ENCODE results near the gene FN3KRP. TPM values are rescaled to one million over a fixed set of nuclear protein-coding genes. Genes with fewer than 3 reads are reported as not detected.

The FN3KRP gene
- total RNA-seq, 1 donor from 2014 or later, result 28.1 TPM

DNA sequence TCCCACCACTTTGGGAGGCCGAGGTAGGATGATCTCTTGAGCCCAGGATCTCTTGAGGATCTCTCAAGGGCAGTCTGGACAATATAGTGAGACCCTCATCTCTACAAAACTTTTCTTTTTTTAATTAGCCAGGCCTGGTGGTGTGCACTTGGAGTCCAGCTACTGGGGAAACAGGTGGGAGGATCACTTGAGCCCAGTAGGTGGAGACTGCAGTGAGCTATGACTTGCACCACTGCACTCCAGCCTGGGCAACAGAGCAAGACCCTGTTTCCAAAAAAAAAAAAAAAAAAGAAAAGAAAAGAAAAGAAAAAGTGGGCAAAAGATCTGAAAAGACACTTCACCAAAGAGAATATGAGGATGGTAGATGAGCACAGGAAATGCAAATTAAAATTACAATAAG, 33.0 kb upstream of the FN3KRP start:
- H3K27me3 Mint-ChIP-seq (ENCODE audit: unreplicated experiment), result peaks cover 1% of the 10 kb centered on the region
- no peaks in the 10 kb centered on the region for H3K4me1 Mint-ChIP-seq (ENCODE audit: low read depth, unreplicated experiment)
- H3K27ac Mint-ChIP-seq (ENCODE audit: unreplicated experiment), result no peak overlapping the region
- H3K4me3 Mint-ChIP-seq (ENCODE audit: unreplicated experiment), result no peak overlapping the region
- no peaks in the 10 kb centered on the region for H3K9me3 Mint-ChIP-seq (ENCODE audit: unreplicated experiment)
- no peaks in the 10 kb centered on the region for H3K36me3 Mint-ChIP-seq (ENCODE audit: unreplicated experiment)
- TF ChIP-seq, protein P1, sequence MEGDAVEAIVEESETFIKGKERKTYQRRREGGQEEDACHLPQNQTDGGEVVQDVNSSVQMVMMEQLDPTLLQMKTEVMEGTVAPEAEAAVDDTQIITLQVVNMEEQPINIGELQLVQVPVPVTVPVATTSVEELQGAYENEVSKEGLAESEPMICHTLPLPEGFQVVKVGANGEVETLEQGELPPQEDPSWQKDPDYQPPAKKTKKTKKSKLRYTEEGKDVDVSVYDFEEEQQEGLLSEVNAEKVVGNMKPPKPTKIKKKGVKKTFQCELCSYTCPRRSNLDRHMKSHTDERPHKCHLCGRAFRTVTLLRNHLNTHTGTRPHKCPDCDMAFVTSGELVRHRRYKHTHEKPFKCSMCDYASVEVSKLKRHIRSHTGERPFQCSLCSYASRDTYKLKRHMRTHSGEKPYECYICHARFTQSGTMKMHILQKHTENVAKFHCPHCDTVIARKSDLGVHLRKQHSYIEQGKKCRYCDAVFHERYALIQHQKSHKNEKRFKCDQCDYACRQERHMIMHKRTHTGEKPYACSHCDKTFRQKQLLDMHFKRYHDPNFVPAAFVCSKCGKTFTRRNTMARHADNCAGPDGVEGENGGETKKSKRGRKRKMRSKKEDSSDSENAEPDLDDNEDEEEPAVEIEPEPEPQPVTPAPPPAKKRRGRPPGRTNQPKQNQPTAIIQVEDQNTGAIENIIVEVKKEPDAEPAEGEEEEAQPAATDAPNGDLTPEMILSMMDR (IDR thresholded peaks at IDR 0.05; ENCODE audit: partially characterized antibody, unreplicated experiment), result no peak
- DNase-seq, result no peak

DNA sequence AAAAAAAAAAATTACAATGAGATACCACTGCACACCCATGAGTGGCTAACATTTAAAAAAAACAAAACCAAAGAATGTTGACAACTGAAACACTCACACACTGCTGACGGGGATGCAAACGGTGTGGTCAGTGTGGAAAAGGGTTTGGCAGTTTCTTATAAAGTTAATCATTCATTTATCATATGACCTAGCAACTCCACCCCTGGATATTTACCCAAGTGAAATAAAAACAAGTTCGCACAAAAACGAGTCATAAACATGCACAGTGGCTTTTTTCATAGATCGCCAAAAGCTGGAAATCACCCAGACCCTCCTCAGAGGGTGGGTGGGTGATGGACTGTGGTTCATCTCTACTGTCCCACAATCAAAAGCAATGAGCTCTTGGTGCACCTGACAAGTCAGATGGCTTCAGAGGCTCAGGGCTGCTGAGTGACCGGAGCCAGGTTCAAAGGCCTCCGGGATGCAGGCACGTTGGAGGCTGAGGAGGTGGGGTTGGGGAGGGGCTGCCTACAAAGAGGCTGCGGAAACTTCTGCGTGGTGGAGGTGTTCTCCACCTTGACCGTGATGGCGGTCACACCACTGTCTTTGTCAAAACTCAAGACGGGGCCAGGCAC, 32.2 kb upstream of the FN3KRP start:
- H3K27me3 Mint-ChIP-seq (ENCODE audit: unreplicated experiment), result peaks cover 1% of the 10 kb centered on the region
- H3K4me3 Mint-ChIP-seq (ENCODE audit: unreplicated experiment), result no peak overlapping the region
- H3K4me1 Mint-ChIP-seq (ENCODE audit: low read depth, unreplicated experiment), result no peaks in the 10 kb centered on the region
- TF ChIP-seq, protein P1 (IDR thresholded peaks at IDR 0.05; ENCODE audit: partially characterized antibody, unreplicated experiment), result no peak
- no peak for DNase-seq
- no peak overlapping the region for H3K27ac Mint-ChIP-seq (ENCODE audit: unreplicated experiment)
- no peaks in the 10 kb centered on the region for H3K9me3 Mint-ChIP-seq (ENCODE audit: unreplicated experiment)
- no peaks in the 10 kb centered on the region for H3K36me3 Mint-ChIP-seq (ENCODE audit: unreplicated experiment)

DNA sequence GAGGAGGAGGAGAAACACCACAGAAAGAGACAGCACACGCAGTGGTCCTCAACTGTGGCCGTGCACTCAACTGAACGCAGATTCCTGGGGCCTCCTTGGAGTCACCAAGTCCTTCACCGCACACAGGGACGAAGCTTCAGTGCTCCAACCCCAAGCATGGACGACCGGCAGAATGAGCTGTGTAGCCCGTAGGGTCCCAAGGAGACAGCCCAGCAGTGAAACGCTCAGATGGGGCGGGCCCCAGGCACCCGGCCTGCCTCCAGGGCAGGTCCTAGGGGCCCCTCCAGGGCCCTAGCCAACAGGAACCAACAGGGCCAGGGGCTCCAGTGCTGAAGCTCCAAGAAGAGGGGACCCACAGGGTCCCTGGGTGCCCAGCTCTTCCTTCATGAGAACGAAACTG, 31.2 kb upstream of the FN3KRP start:
- Mint-ChIP-seq H3K27ac (ENCODE audit: unreplicated experiment) (no peak overlapping the region), H3K36me3 (ENCODE audit: unreplicated experiment) (peaks cover 4% of the 10 kb centered on the region), H3K4me3 (ENCODE audit: unreplicated experiment) (no peak overlapping the region), H3K27me3 (ENCODE audit: unreplicated experiment) (peaks cover 1% of the 10 kb centered on the region), H3K9me3 (ENCODE audit: unreplicated experiment) (peaks cover 2% of the 10 kb centered on the region), H3K4me1 (ENCODE audit: low read depth, unreplicated experiment) (peaks cover 2% of the 10 kb centered on the region)
- no peak for DNase-seq
- TF ChIP-seq, protein P1 (IDR thresholded peaks at IDR 0.05; ENCODE audit: partially characterized antibody, unreplicated experiment), result no peak

DNA sequence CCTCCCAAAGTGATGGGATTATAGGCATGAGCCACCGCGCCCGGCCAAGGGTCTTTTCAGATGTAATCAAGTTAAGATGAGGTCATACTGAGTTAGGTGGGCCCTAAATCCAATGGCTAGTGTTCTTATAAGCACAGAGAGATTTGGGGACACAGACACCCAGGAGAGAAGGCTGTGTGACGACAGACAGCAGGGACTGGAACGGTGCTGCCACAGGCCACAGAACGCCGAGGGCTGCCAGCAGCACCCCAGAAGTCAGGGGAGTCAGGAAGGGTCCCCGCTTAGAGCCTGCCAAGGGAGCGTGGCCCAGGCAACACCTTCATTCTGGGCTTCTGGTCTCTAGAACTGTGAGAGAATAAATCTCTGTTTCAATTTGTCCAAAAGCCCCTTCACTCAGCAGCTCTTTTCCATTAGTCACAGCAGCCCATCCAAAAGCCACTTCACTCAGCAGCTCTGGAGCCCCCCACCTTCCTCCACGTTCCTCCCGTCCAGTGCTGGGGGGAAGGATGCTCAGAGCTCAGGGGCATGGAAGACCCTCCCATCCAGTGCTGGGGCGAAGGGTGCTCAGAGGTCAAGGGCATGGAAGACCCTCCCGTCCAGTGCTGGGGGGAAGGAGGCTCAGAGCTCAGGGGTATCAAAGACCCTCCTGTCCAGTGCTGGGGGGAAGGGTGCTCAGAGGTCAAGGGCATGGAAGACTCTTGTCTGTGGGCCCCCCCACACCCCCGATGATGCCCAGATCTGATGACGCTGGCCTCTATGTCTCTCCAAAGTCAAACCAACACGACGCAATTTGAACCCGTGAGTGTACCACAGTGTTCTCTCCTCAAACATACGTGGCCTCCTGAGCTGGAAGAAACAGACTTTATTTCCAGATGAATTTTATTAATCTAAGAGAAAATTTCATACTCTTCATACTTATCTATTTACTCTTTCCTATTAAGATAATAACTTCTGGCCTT, 29.9 kb upstream of the FN3KRP start:
- no peak for DNase-seq
- Mint-ChIP-seq H3K4me3 (ENCODE audit: unreplicated experiment) (no peak overlapping the region), H3K4me1 (ENCODE audit: low read depth, unreplicated experiment) (peaks cover 2% of the 10 kb centered on the region), H3K27me3 (ENCODE audit: unreplicated experiment) (peaks cover 1% of the 10 kb centered on the region), H3K36me3 (ENCODE audit: unreplicated experiment) (peaks cover 4% of the 10 kb centered on the region), H3K9me3 (ENCODE audit: unreplicated experiment) (peaks cover 2% of the 10 kb centered on the region), H3K27ac (ENCODE audit: unreplicated experiment) (no peak overlapping the region)
- TF ChIP-seq, protein P1 (IDR thresholded peaks at IDR 0.05; ENCODE audit: partially characterized antibody, unreplicated experiment), result no peak

All from glutamatergic neuron (in vitro differentiated cells).